ENCODE results near the gene SHH.

DNA sequence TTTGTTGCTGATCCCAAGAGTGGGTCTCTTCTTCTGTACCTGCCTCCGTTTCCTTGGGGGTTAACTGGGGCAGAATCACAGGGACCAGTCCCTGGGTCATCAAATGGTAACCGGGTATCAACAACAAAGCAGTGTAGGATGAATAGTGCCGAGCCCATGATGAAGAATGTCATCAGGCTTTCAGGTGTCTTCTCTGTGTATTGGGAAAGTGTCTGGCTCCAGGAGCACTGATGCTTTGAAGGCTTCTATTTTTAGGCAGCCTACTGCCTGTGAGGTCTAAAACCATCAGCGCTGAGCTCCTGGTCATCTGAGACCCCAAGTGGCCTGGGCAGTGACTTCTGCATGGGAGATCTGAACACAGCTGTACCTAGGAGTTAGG is 48.2 kb upstream of the SHH start:
- TF ChIP-seq, protein P1, sequence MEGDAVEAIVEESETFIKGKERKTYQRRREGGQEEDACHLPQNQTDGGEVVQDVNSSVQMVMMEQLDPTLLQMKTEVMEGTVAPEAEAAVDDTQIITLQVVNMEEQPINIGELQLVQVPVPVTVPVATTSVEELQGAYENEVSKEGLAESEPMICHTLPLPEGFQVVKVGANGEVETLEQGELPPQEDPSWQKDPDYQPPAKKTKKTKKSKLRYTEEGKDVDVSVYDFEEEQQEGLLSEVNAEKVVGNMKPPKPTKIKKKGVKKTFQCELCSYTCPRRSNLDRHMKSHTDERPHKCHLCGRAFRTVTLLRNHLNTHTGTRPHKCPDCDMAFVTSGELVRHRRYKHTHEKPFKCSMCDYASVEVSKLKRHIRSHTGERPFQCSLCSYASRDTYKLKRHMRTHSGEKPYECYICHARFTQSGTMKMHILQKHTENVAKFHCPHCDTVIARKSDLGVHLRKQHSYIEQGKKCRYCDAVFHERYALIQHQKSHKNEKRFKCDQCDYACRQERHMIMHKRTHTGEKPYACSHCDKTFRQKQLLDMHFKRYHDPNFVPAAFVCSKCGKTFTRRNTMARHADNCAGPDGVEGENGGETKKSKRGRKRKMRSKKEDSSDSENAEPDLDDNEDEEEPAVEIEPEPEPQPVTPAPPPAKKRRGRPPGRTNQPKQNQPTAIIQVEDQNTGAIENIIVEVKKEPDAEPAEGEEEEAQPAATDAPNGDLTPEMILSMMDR (IDR thresholded peaks at IDR 0.05), result no peak
- no peak for TF ChIP-seq POLR2A (IDR thresholded peaks at IDR 0.05)
